HCT116 (cell line): ENCODE measurements around the gene TMPRSS13. TPM values are rescaled to one million over a fixed set of nuclear protein-coding genes. Genes with fewer than 3 reads are reported as not detected.

Experiments
- ATAC-seq: fragments of 200-7000 bp; cut with Tn5 transposase; 2 replicates; pipeline ENCODE4 v1.9.1; 2020; ENCODE audit warnings: mild to moderate bottlenecking, moderate library complexity
- BruUV-seq: library from RNA; stranded (reverse); fragments of 400-500 nt; replicated peaks from 2 replicates; lab custom pipeline; 2021; lab: Mats Ljungman, UMichigan
- CTCF ChIA-PET: fragments of 300-600 bp; sonication (Branson Sonifier 250); formaldehyde crosslinking; loops from one replicate; lab custom pipeline; 2021; ENCODE audit warnings: antibody characterized with exemption; lab: Charles Lee
- POLR2A ChIA-PET: fragments of 300-600, 350-600 bp; sonication (Branson Sonifier 250); formaldehyde crosslinking; loops from one replicate; lab custom pipeline; 2021; ENCODE audit warnings: antibody characterized with exemption; lab: Charles Lee
- RAD21 ChIA-PET, 2 experiments: fragments of 300-600 bp; sonication (Branson Sonifier 250); formaldehyde crosslinking; loops; one replicate each; lab custom pipeline; 2023; ENCODE audit warnings: low total read pairs in 2 of 2; ENCODE audit not compliant: uncharacterized antibody in 2 of 2, unreplicated experiment in 2 of 2, low non-redundant PET in 1 of 2; lab: Charles Lee
- DNase-seq: peaks from one replicate; pipeline ENCODE4 v3.0.0-alpha.2; 2010; ENCODE audit warnings: low read depth, low spot score
- H2AFZ ChIP-seq: fragments of 200-600 bp; shearing (Covaris generic), sonication (generic); 2 replicates; pipeline ENCODE4 v1.6.1; 2017; ENCODE audit warnings: low read depth, mixed run types, mixed read lengths, antibody characterized with exemption, low read length; ENCODE audit not compliant: poor library complexity, severe bottlenecking
- H3K27ac ChIP-seq: 2 replicates; pipeline ENCODE4 v1.5.1; 2012; ENCODE audit warnings: low read depth, low read length
- H3K27me3 ChIP-seq: fragments of 200-600 bp; sonication (generic); 2 replicates; pipeline ENCODE4 v1.6.1; 2016; ENCODE audit warnings: mixed run types, low read length, mixed read lengths; ENCODE audit not compliant: insufficient read depth
- H3K36me3 ChIP-seq, 2 experiments: fragments of 200-500 bp in 1 of 2; fragments of 200-600 bp in 1 of 2; sonication (Bioruptor generic) in 1 of 2; sonication (generic) in 1 of 2; 2 replicates each; pipeline versions ENCODE4 v1.5.1 to v1.6.1; 2014 to 2016; ENCODE audit warnings: low read length in 2 of 2, inconsistent platforms in 1 of 2, mixed read lengths in 1 of 2, mixed run types in 1 of 2; ENCODE audit not compliant: insufficient read depth in 2 of 2, control insufficient read depth in 1 of 2
- H3K4me1 ChIP-seq, 2 experiments: fragments of 200-600 bp in 1 of 2; sonication (generic) in 1 of 2; 2 replicates each; pipeline versions ENCODE4 v1.5.1 to v1.6.1; 2012 to 2017; ENCODE audit warnings: low read length in 2 of 2, inconsistent platforms in 1 of 2, mild to moderate bottlenecking in 1 of 2, mixed read lengths in 1 of 2, mixed run types in 1 of 2, moderate library complexity in 1 of 2; ENCODE audit not compliant: insufficient read depth in 2 of 2, control insufficient read depth in 1 of 2
- H3K4me2 ChIP-seq: fragments of 200-600 bp; sonication (generic); 2 replicates; pipeline ENCODE4 v1.6.1; 2017; ENCODE audit warnings: mixed run types, low read length, mixed read lengths
- H3K4me3 ChIP-seq, 2 experiments: fragments of 200-600 bp in 1 of 2; sonication (generic) in 1 of 2; replicated peaks in 1 of 2; 2 replicates each; pipeline ENCODE4 v1.5.1; 2011 to 2016; ENCODE audit warnings: low read length in 2 of 2, control low read depth in 1 of 2, low read depth in 1 of 2, mild to moderate bottlenecking in 1 of 2, mixed read lengths in 1 of 2, mixed run types in 1 of 2
- H3K79me2 ChIP-seq: fragments of 200-600 bp; sonication (generic); 2 replicates; pipeline ENCODE4 v1.6.1; 2017; ENCODE audit warnings: mild to moderate bottlenecking, mixed run types, low read length, moderate library complexity, mixed read lengths; ENCODE audit not compliant: insufficient read depth
- H3K9ac ChIP-seq: fragments of 200-600 bp; sonication (generic); 2 replicates; pipeline ENCODE4 v1.6.1; 2016; ENCODE audit warnings: low read length, mixed read lengths
- H3K9me2 ChIP-seq: fragments of 200-600 bp; sonication (generic), shearing (Covaris generic); 2 replicates; pipeline ENCODE4 v1.6.1; 2017; ENCODE audit warnings: mixed run types, mild to moderate bottlenecking, moderate library complexity; ENCODE audit not compliant: insufficient read depth
- H3K9me3 ChIP-seq, 2 experiments: fragments of 200-500 bp in 1 of 2; fragments of 200-600 bp in 1 of 2; sonication (Bioruptor generic) in 1 of 2; sonication (generic) in 1 of 2; 2 replicates each; pipeline ENCODE4 v1.6.1; 2014 to 2017; ENCODE audit warnings: low read length in 2 of 2, mixed read lengths in 2 of 2, inconsistent platforms in 1 of 2, low read depth in 1 of 2, mild to moderate bottlenecking in 1 of 2, mixed run types in 1 of 2, moderate library complexity in 1 of 2; ENCODE audit not compliant: control insufficient read depth in 1 of 2, insufficient read depth in 1 of 2
- H4K20me1 ChIP-seq: fragments of 200-600 bp; sonication (generic), shearing (Covaris generic); 2 replicates; pipeline ENCODE4 v1.6.1; 2017; ENCODE audit warnings: mixed run types, mild to moderate bottlenecking, moderate library complexity; ENCODE audit not compliant: insufficient read depth
- CEBPB ChIP-seq: IDR thresholded peaks from 2 replicates; pipeline ENCODE4 v1.6.1; 2012; ENCODE audit warnings: low read depth
- EGR1 ChIP-seq: IDR thresholded peaks from 2 replicates; pipeline ENCODE4 v1.6.1; 2012; ENCODE audit warnings: low read depth
- ELF1 ChIP-seq: IDR thresholded peaks from 2 replicates; pipeline ENCODE4 v1.6.1; 2012; ENCODE audit warnings: low read depth, borderline replicate concordance
- FOSL1 ChIP-seq: IDR thresholded peaks from 2 replicates; pipeline ENCODE4 v1.6.1; 2012; ENCODE audit warnings: low read depth
- POLR2A ChIP-seq: IDR thresholded peaks from 2 replicates; pipeline ENCODE4 v1.7.0; 2011; ENCODE audit warnings: borderline replicate concordance; ENCODE audit not compliant: insufficient read depth, insufficient read length; ENCODE audit errors: extremely low read depth
- SIN3A ChIP-seq: IDR thresholded peaks from 2 replicates; pipeline ENCODE4 v1.6.1; 2012; ENCODE audit warnings: low read depth
- SP1 ChIP-seq: IDR thresholded peaks from 2 replicates; pipeline ENCODE4 v1.6.1; 2012; ENCODE audit warnings: low read depth
- SRF ChIP-seq: IDR thresholded peaks from 2 replicates; pipeline ENCODE4 v1.6.1; 2012; ENCODE audit warnings: low read depth
- intact Hi-C: fragments of 100-400 bp; cut with micrococcal nuclease; formaldehyde crosslinking; loops from 2 replicates; pipeline ENCODE4 v1.10.0; 2022
- total RNA-seq: library from RNA; stranded (reverse); gene quantifications from one replicate; pipeline ENCODE4 v1.2.1, GENCODE V29; 2021; ENCODE audit not compliant: unreplicated experiment
- TF ChIP-seq, protein P1 (sequence below): IDR thresholded peaks from 2 replicates; pipeline ENCODE4 v1.6.1; 2011; ENCODE audit warnings: mild to moderate bottlenecking, low read length, moderate library complexity; ENCODE audit not compliant: insufficient replicate concordance; ENCODE audit errors: extremely low read depth
- TF ChIP-seq, protein P2 (sequence below): IDR thresholded peaks from 2 replicates; pipeline ENCODE4 v1.6.1; 2012; ENCODE audit warnings: low read depth

The TMPRSS13 gene
- total RNA-seq, 1 experiment from 2014 or later = 0.52 TPM

DNA sequence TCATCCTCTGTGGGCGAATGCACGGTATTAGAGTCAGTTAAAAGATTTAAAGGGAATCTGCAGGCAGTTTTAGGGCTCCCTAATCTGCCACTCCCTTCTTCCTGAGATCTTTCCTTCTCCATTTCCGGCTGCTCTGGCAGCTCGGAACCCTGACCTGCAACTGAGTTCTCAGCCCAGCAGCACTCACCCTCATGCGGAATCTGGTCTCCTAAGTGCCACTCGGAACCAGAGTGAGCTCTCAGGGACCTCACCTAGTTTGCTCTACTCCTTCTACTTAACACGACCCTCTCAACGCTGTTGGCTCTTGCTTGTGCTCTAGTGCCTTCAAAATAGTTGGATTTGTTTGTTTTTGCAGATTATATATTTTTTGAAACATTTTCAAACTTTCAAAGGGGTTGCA lies 37.7 kb upstream of the TMPRSS13 start:
- ATAC-seq (no peak), DNase-seq (no peak)
- intact Hi-C loops = no loop called here
- H3K36me3 ChIP-seq = no peaks in the 10 kb centered on the region
- H3K4me1 ChIP-seq = peaks cover 0 to 5% of the 10 kb centered on the region in 2 experiments; a peak in 1 of 4 replicates
- BruUV-seq = no TSS peak
- H3K9ac ChIP-seq = no peak overlapping the region
- H2AFZ ChIP-seq = no peak overlapping the region
- no peaks in the 10 kb centered on the region for H3K27me3 ChIP-seq
- no peak overlapping the region for H3K4me2 ChIP-seq
- H3K79me2 ChIP-seq = no peaks in the 10 kb centered on the region
- H3K9me2 ChIP-seq = no peaks in the 10 kb centered on the region
- no peak overlapping the region for H3K4me3 ChIP-seq
- RAD21 ChIA-PET = no interaction called here
- no peaks in the 10 kb centered on the region for H4K20me1 ChIP-seq
- no peak overlapping the region for H3K27ac ChIP-seq
- H3K9me3 ChIP-seq = no peaks in the 10 kb centered on the region
- POLR2A ChIA-PET = no interaction called here
- TF ChIP-seq, protein P1, sequence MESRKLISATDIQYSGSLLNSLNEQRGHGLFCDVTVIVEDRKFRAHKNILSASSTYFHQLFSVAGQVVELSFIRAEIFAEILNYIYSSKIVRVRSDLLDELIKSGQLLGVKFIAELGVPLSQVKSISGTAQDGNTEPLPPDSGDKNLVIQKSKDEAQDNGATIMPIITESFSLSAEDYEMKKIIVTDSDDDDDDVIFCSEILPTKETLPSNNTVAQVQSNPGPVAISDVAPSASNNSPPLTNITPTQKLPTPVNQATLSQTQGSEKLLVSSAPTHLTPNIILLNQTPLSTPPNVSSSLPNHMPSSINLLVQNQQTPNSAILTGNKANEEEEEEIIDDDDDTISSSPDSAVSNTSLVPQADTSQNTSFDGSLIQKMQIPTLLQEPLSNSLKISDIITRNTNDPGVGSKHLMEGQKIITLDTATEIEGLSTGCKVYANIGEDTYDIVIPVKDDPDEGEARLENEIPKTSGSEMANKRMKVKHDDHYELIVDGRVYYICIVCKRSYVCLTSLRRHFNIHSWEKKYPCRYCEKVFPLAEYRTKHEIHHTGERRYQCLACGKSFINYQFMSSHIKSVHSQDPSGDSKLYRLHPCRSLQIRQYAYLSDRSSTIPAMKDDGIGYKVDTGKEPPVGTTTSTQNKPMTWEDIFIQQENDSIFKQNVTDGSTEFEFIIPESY = no peak
- no peak for TF ChIP-seq SRF
- TF ChIP-seq POLR2A = no peak
- TF ChIP-seq SP1 = no peak
- no peak for TF ChIP-seq SIN3A
- TF ChIP-seq EGR1 = no peak
- no peak for TF ChIP-seq FOSL1
- TF ChIP-seq ELF1 = no peak
- TF ChIP-seq, protein P2, sequence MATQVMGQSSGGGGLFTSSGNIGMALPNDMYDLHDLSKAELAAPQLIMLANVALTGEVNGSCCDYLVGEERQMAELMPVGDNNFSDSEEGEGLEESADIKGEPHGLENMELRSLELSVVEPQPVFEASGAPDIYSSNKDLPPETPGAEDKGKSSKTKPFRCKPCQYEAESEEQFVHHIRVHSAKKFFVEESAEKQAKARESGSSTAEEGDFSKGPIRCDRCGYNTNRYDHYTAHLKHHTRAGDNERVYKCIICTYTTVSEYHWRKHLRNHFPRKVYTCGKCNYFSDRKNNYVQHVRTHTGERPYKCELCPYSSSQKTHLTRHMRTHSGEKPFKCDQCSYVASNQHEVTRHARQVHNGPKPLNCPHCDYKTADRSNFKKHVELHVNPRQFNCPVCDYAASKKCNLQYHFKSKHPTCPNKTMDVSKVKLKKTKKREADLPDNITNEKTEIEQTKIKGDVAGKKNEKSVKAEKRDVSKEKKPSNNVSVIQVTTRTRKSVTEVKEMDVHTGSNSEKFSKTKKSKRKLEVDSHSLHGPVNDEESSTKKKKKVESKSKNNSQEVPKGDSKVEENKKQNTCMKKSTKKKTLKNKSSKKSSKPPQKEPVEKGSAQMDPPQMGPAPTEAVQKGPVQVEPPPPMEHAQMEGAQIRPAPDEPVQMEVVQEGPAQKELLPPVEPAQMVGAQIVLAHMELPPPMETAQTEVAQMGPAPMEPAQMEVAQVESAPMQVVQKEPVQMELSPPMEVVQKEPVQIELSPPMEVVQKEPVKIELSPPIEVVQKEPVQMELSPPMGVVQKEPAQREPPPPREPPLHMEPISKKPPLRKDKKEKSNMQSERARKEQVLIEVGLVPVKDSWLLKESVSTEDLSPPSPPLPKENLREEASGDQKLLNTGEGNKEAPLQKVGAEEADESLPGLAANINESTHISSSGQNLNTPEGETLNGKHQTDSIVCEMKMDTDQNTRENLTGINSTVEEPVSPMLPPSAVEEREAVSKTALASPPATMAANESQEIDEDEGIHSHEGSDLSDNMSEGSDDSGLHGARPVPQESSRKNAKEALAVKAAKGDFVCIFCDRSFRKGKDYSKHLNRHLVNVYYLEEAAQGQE = no peak
- no peak for TF ChIP-seq CEBPB
- CTCF ChIA-PET = no interaction called here
